H9 (cell line): ENCODE data around the gene ANK2. TPM values are rescaled to one million over a fixed set of nuclear protein-coding genes. Genes with fewer than 3 reads are reported as not detected.
A peak's percentile ranks its signal among the peaks of the same experiment; 100 is the strongest.

Experiments
- DNase-seq: peaks from one replicate; pipeline ENCODE4 v3.0.0-alpha.2; 2017
- H2AFZ ChIP-seq: one replicate; pipeline ENCODE4 v1.6.1; 2013; ENCODE audit warnings: mild to moderate bottlenecking, low read length, control low read depth, moderate library complexity
- H2AK5ac ChIP-seq: 2 replicates; pipeline ENCODE4 v1.6.1; 2013; ENCODE audit warnings: low read length, control low read depth, mixed read lengths; ENCODE audit not compliant: insufficient read length
- H2BK120ac ChIP-seq: one replicate; pipeline ENCODE4 v1.6.1; 2013; ENCODE audit warnings: low read depth, mild to moderate bottlenecking, low read length, control low read depth, inconsistent platforms; ENCODE audit not compliant: poor library complexity, severe bottlenecking
- H2BK12ac ChIP-seq: 2 replicates; pipeline ENCODE4 v1.6.1; 2013; ENCODE audit warnings: low read length, control low read depth, mixed read lengths, low read depth; ENCODE audit not compliant: insufficient read length
- H2BK15ac ChIP-seq: 2 replicates; pipeline ENCODE4 v1.6.1; 2013; ENCODE audit warnings: low read depth, low read length, control low read depth
- H2BK20ac ChIP-seq: one replicate; pipeline ENCODE4 v1.6.1; 2013; ENCODE audit warnings: low read depth, mild to moderate bottlenecking, low read length, control low read depth, inconsistent platforms; ENCODE audit not compliant: poor library complexity, severe bottlenecking
- H2BK5ac ChIP-seq: 2 replicates; pipeline ENCODE4 v1.6.1; 2013; ENCODE audit warnings: low read length, control low read depth, mixed read lengths; ENCODE audit not compliant: insufficient read length
- H3K14ac ChIP-seq: 2 replicates; pipeline ENCODE4 v1.6.1; 2013; ENCODE audit warnings: low read length, control low read depth; ENCODE audit not compliant: insufficient read depth
- H3K18ac ChIP-seq: 2 replicates; pipeline ENCODE4 v1.6.1; 2013; ENCODE audit warnings: low read depth, mild to moderate bottlenecking, mixed read lengths, low read length, control low read depth; ENCODE audit not compliant: insufficient read length
- H3K23ac ChIP-seq: 2 replicates; pipeline ENCODE4 v1.6.1; 2013; ENCODE audit warnings: low read length, control low read depth, mixed read lengths, low read depth; ENCODE audit not compliant: insufficient read length
- H3K23me2 ChIP-seq: 2 replicates; pipeline ENCODE4 v1.6.1; 2013; ENCODE audit warnings: low read depth, mild to moderate bottlenecking, mixed read lengths, low read length, control low read depth; ENCODE audit not compliant: insufficient read length, poor library complexity, severe bottlenecking
- H3K27ac ChIP-seq: 2 replicates; pipeline ENCODE4 v1.5.1; 2013; ENCODE audit warnings: low read length, control low read depth, mixed read lengths, low read depth; ENCODE audit not compliant: insufficient read length
- H3K27me3 ChIP-seq: 2 replicates; pipeline ENCODE4 v1.6.1; 2013; ENCODE audit warnings: low read length, control low read depth, inconsistent platforms; ENCODE audit not compliant: insufficient read depth
- H3K4ac ChIP-seq: 2 replicates; pipeline ENCODE4 v1.6.1; 2013; ENCODE audit warnings: low read depth, mild to moderate bottlenecking, control low read depth, inconsistent platforms, low read length, moderate library complexity
- H3K4me1 ChIP-seq: 2 replicates; pipeline ENCODE4 v1.6.1; 2013; ENCODE audit warnings: low read length, control low read depth, inconsistent platforms; ENCODE audit not compliant: insufficient read depth
- H3K4me2 ChIP-seq: 2 replicates; pipeline ENCODE4 v1.6.1; 2013; ENCODE audit warnings: low read length, control low read depth, mixed read lengths; ENCODE audit not compliant: insufficient read length, insufficient read depth
- H3K56ac ChIP-seq: 2 replicates; pipeline ENCODE4 v1.6.1; 2013; ENCODE audit warnings: low read depth, mild to moderate bottlenecking, mixed read lengths, low read length, control low read depth; ENCODE audit not compliant: insufficient read length
- H3K79me1 ChIP-seq: 2 replicates; pipeline ENCODE4 v1.6.1; 2013; ENCODE audit warnings: low read depth, mild to moderate bottlenecking, moderate library complexity, low read length, control low read depth, inconsistent platforms; ENCODE audit not compliant: insufficient read depth, poor library complexity, severe bottlenecking
- H3K79me2 ChIP-seq: 2 replicates; pipeline ENCODE4 v1.6.1; 2013; ENCODE audit warnings: low read length, control low read depth, inconsistent platforms; ENCODE audit not compliant: insufficient read depth
- H3K9ac ChIP-seq: 2 replicates; pipeline ENCODE4 v1.6.1; 2013; ENCODE audit warnings: low read length, control low read depth, mixed read lengths; ENCODE audit not compliant: insufficient read length; ENCODE audit errors: extremely low read depth
- H3K9me3 ChIP-seq: one replicate; pipeline ENCODE4 v1.6.1; 2013; ENCODE audit warnings: low read depth, low read length, inconsistent platforms; ENCODE audit not compliant: control insufficient read depth
- H3T11ph ChIP-seq: one replicate; pipeline ENCODE4 v1.6.1; 2013; ENCODE audit warnings: mild to moderate bottlenecking, low read length, control low read depth, inconsistent platforms
- H4K20me1 ChIP-seq: one replicate; pipeline ENCODE4 v1.6.1; 2013; ENCODE audit not compliant: control insufficient read depth, insufficient read length, insufficient read depth
- H4K5ac ChIP-seq: 2 replicates; pipeline ENCODE4 v1.6.1; 2013; ENCODE audit warnings: low read depth, mild to moderate bottlenecking, mixed read lengths, low read length, control low read depth; ENCODE audit not compliant: insufficient read length
- H4K8ac ChIP-seq: replicated peaks from 2 replicates; pipeline ENCODE4 v1.6.1; 2013; ENCODE audit warnings: low read length, control low read depth, mixed read lengths, low read depth; ENCODE audit not compliant: insufficient read length
- H4K91ac ChIP-seq: 2 replicates; pipeline ENCODE4 v1.6.1; 2013; ENCODE audit warnings: low read depth, mild to moderate bottlenecking, moderate library complexity, mixed read lengths, low read length, control low read depth; ENCODE audit not compliant: insufficient read length
- H3K27ac Mint-ChIP-seq, 3 experiments: 2 replicates in 2 of 3; 3 replicates in 1 of 3; pipeline ENCODE4 v1.8.0; 2020 to 2021; ENCODE audit warnings: mixed read lengths in 3 of 3, mild to moderate bottlenecking in 1 of 3, moderate library complexity in 1 of 3
- H3K27me3 Mint-ChIP-seq: 2 replicates; pipeline ENCODE4 v1.8.0; 2021; ENCODE audit warnings: low read depth, mild to moderate bottlenecking, moderate library complexity, mixed read lengths
- H3K36me3 Mint-ChIP-seq, 3 experiments: 2 replicates in 2 of 3; 3 replicates in 1 of 3; pipeline ENCODE4 v1.8.0; 2020 to 2021; ENCODE audit warnings: low read depth in 3 of 3, mixed read lengths in 3 of 3; ENCODE audit not compliant: insufficient read depth in 1 of 3
- H3K4me1 Mint-ChIP-seq, 2 experiments: 2 replicates each; pipeline ENCODE4 v1.8.0; 2020; ENCODE audit warnings: mixed read lengths in 2 of 2
- H3K4me3 Mint-ChIP-seq, 2 experiments: 2 replicates in 1 of 2; 3 replicates in 1 of 2; pipeline ENCODE4 v1.8.0; 2020 to 2021; ENCODE audit warnings: mild to moderate bottlenecking in 2 of 2, mixed read lengths in 2 of 2, moderate library complexity in 1 of 2
- H3K9me3 Mint-ChIP-seq, 2 experiments: 2 replicates in 1 of 2; 3 replicates in 1 of 2; pipeline ENCODE4 v1.8.0; 2020; ENCODE audit warnings: mild to moderate bottlenecking in 2 of 2, mixed read lengths in 2 of 2, moderate library complexity in 1 of 2
- WGBS: extraction: QIAGEN DNeasy Blood & Tissue Kit; methylation state at CpG from one replicate; pipeline ENCODE4 v1.1.7; 2013; ENCODE audit warnings: missing lambda C conversion rate, low lambda C conversion rate, mixed read lengths; ENCODE audit not compliant: insufficient read length; ENCODE audit errors: extremely low coverage; 5-methylcytosine and 5-hydroxymethylcytosine counted together
- total RNA-seq: library from RNA; stranded (reverse); gene quantifications from 2 replicates; pipeline ENCODE4 v1.2.1, GENCODE V29; 2021
- TF ChIP-seq, protein P1 (sequence below): fragments of 200-600 bp; sonication (generic); conservative IDR thresholded peaks from 3 replicates; pipeline ENCODE4 v1.8.0; 2021; ENCODE audit warnings: antibody characterized with exemption, mild to moderate bottlenecking

Gene ANK2
- total RNA-seq, 1 experiment from 2014 or later: 36.8 TPM

DNA sequence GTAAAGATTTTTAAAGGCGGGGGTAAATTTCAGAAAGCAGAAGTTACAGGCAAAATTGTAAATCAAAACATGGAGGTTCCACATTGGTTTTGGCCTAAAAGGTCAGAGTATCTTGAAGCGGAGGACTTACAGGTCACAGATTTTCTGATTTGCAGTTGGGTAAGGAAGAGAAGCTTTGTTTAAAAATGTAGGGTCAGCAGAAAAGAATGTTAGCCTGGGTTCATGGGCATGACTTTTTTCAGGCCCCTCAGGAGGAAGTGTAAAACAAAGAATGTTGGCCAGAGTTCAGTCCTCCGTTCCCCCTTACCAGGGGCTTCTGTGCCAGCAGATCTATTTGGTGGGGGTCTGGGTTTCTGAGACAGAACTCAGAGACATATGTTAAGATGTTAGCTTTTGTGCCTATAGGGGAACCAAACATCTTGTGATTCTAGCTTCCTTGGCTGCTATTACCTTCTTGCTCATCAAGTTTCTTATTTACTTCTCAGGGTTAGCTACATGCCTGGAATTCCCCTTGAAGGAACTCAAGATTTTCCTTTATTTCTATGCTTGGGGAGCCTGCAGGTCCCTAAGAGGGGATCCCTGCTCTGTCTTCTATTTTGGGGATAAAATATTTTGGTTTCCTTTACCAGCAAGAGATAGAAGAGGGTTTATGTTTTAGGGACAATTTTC is 160.3 kb downstream of the ANK2 start:
- H3K27ac Mint-ChIP-seq: peak overlapping the region; percentile 68 to 90 (median 85)
- Histone ChIP-seq H3K4me2 (no peak overlapping the region), H3K14ac (no peak overlapping the region)

More for the DNA sequence above, 160.3 kb downstream of the ANK2 start:
- Histone ChIP-seq H3K79me1 (no peaks in the 10 kb centered on the region), H2AFZ (no peak overlapping the region), H3K23me2 (no peaks in the 10 kb centered on the region), H3T11ph (no peak overlapping the region), H3K4me1 (peaks cover 4% of the 10 kb centered on the region; the same call in 1 of the 2 replicates), H2BK20ac (no peak overlapping the region), H3K4ac (no peak overlapping the region), H3K27me3 (no peaks in the 10 kb centered on the region), H4K20me1 (no peaks in the 10 kb centered on the region), H3K23ac (no peak overlapping the region), H2BK5ac (no peak overlapping the region), H4K8ac (no peak overlapping the region), H3K56ac (no peak overlapping the region), H2BK15ac (no peak overlapping the region), H2BK120ac (no peak overlapping the region), H3K9ac (no peak overlapping the region), H3K9me3 (no peaks in the 10 kb centered on the region), H3K18ac (no peak overlapping the region), H4K91ac (no peak overlapping the region), H2AK5ac (no peak overlapping the region), H3K27ac (no peak overlapping the region), H2BK12ac (no peak overlapping the region), H4K5ac (no peak overlapping the region), H3K79me2 (no peaks in the 10 kb centered on the region)
- WGBS: no CpG with 5 or more reads among the region's 3 CpGs
- Mint-ChIP-seq H3K36me3 (peaks cover 0 to 2% (median 0%) of the 10 kb centered on the region in 3 experiments; a peak in 1 of 7 replicates), H3K27me3 (no peaks in the 10 kb centered on the region), H3K4me3 (no peak overlapping the region; a peak in 1 of 5 replicates), H3K9me3 (no peaks in the 10 kb centered on the region), H3K4me1 (peaks cover 21 to 23% of the 10 kb centered on the region in 2 experiments)
- TF ChIP-seq, protein P1, sequence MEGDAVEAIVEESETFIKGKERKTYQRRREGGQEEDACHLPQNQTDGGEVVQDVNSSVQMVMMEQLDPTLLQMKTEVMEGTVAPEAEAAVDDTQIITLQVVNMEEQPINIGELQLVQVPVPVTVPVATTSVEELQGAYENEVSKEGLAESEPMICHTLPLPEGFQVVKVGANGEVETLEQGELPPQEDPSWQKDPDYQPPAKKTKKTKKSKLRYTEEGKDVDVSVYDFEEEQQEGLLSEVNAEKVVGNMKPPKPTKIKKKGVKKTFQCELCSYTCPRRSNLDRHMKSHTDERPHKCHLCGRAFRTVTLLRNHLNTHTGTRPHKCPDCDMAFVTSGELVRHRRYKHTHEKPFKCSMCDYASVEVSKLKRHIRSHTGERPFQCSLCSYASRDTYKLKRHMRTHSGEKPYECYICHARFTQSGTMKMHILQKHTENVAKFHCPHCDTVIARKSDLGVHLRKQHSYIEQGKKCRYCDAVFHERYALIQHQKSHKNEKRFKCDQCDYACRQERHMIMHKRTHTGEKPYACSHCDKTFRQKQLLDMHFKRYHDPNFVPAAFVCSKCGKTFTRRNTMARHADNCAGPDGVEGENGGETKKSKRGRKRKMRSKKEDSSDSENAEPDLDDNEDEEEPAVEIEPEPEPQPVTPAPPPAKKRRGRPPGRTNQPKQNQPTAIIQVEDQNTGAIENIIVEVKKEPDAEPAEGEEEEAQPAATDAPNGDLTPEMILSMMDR: no peak
- DNase-seq: no peak
